Subcutaneous abdominal adipose tissue (tissue), 5 donors: ENCODE data around the gene OR6B2.
"Not testable (repeated sequence)": the region's sequence is repeated elsewhere in the genome, so short reads cannot be mapped to it uniquely, and the experiment has no call there.

Source experiments
- H3K27ac ChIP-seq: one replicate; pipeline ENCODE4 v1.7.0; 2013; ENCODE audit warnings: low read depth, mild to moderate bottlenecking, inconsistent platforms, low read length, moderate library complexity
- H3K27me3 ChIP-seq, 5 donors: one replicate each; pipeline ENCODE4 v1.7.0; 2013; ENCODE audit warnings: low read length in 5 of 5, inconsistent platforms in 1 of 5; ENCODE audit not compliant: control insufficient read depth in 5 of 5, insufficient read depth in 4 of 5
- H3K36me3 ChIP-seq, 5 donors: one replicate each; pipeline ENCODE4 v1.7.0; 2013; ENCODE audit warnings: low read length in 5 of 5; ENCODE audit not compliant: control insufficient read depth in 5 of 5, insufficient read depth in 5 of 5
- H3K4me1 ChIP-seq, 5 donors: one replicate each; pipeline ENCODE4 v1.7.0; 2013; ENCODE audit warnings: low read length in 5 of 5, mild to moderate bottlenecking in 3 of 5, moderate library complexity in 1 of 5; ENCODE audit not compliant: control insufficient read depth in 5 of 5, insufficient read depth in 5 of 5
- H3K4me3 ChIP-seq, 5 donors: one replicate each; pipeline ENCODE4 v1.7.0; 2013; ENCODE audit warnings: low read length in 5 of 5, low read depth in 1 of 5
- H3K9ac ChIP-seq, 5 donors: one replicate each; pipeline ENCODE4 v1.7.0; 2013; ENCODE audit warnings: low read length in 5 of 5, mild to moderate bottlenecking in 4 of 5, moderate library complexity in 3 of 5
- H3K9me3 ChIP-seq, 5 donors: one replicate each; pipeline ENCODE4 v1.7.0; 2013; ENCODE audit warnings: low read length in 5 of 5; ENCODE audit not compliant: control insufficient read depth in 5 of 5
- donor health status: healthy.
- donor health status: healthy.
- donor health status: healthy.
- donor health status: healthy.
- donor health status: healthy.

Gene OR6B2

DNA sequence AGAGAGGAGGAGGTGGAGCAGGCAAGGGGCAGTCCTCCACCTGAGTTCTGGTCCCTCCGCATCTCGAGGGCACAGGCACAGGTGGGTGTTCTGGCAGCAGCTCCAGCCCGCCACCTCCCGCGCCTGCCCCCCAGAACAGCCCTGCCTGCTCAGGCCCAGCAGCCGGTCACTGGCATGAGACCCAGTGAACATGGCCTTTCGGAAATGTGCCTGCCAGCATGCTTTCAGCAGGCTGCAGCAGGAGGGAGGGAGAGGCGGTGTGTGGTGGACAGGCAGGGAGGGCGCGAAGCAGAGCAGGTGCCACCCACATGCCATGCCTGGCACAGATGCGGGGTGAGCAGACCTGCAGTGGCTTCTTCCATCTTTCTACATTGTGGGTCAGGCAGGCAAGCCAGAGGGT is 26.4 kb upstream of the OR6B2 start:
- Histone ChIP-seq H3K9ac (no peak overlapping the region), H3K9me3 (no peaks in the 10 kb centered on the region), H3K4me3 (no peak overlapping the region), H3K27ac (no peak overlapping the region), H3K36me3 (no peaks in the 10 kb centered on the region), H3K27me3 (peaks cover 20 to 49% (median 43%) of the 10 kb centered on the region in 5 donors), H3K4me1 (no peaks in the 10 kb centered on the region)

DNA sequence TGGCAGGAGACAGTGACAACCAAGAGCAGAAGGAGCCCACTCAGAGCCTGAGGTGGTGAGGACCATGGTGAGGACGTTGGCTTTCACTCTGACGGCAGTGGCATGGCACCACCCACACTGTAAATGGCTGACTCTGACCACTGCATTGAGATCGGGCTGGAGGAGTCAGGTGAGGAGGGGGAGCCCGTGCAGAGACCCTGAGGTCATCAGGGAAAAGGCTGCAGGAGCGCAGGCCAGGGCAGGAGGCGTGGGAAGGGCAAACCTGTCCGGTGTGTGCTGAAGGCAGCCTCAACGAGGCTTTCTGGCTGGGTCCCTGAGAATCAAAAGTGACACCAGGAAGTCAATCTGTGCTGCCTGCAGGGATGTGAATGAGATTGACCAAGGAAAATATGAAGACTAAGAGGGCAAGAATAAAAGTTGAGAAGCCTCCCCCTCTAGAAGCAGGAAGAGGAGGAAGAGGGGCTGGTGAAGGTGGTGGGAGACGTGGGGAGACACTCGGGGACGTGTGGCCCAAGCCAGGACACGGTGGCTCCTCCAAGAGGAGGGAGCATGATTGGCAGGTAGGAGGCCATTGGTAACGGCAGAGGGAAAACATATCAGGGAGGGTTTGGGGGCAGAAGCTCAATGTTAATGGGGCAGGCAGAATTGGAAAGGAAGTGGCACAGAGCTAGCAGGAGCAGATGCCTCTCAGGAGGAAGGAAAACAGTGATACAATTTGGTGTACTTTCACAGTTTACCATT is 25.1 kb upstream of the OR6B2 start:
- Histone ChIP-seq H3K9me3 (no peaks in the 10 kb centered on the region), H3K27ac (no peak overlapping the region), H3K27me3 (peaks cover 20 to 51% (median 43%) of the 10 kb centered on the region in 5 donors), H3K4me1 (no peaks in the 10 kb centered on the region), H3K36me3 (no peaks in the 10 kb centered on the region), H3K9ac (no peak overlapping the region), H3K4me3 (no peak overlapping the region)

DNA sequence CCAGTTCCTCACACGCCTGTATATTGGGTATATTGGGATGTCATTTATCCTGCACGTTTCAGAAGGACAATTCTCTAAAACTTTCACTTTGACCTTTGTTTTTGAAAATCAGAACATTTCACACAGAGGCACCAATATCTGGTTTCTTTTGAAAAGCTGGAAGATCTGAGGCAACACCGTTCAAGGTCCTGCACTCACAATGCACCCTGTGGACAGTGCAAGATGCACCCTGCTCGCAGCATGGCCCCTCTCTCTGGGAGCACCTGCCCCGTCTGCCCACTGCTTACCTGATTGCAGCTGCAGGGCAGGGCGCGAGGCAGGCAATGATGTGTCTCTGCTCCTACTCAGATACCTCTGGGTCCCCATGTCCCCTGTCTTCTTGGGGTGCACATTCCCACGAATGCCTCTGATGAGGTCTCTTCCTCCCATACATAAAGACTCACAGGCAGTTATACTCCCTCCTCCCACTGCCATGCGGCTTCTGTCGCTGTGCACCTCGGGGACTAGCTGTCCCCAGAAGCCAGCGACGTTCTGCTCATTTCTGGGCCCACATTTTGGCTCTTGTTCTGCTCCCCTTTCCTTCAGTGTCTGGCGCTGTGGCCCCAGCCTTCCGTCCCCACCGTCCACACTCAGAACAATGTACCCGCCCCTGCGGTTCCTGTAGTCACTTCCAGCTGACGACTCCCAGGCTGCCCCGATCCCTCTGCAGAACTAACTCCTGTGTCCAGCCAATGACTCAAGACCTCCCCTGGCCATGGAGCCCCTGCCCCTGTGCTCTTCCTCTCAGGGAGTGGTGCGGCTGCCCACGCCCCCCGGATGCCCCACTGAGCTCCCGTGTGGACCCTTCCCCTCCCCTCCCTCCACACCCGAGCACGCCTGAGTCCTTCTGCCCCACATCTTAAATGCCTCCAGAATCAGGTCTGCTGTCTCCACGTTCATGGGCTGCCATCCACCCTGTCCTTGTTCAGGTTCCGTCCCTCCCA is 23.2 kb upstream of the OR6B2 start, which contains the start of gene OR6B3:
Gene OR6B3, minus strand, starts transcription at position 349 of the 983 bp plus-strand sequence.
- Histone ChIP-seq H3K4me1 (no peaks in the 10 kb centered on the region), H3K27ac (no peak within 1 kb of the TSS), H3K27me3 (peaks cover 20 to 54% (median 46%) of the 10 kb centered on the region in 5 donors), H3K4me3 (no peak within 1 kb of the TSS), H3K9ac (no peak within 1 kb of the TSS), H3K36me3 (no peaks in the 10 kb centered on the region), H3K9me3 (no peaks in the 10 kb centered on the region)

DNA sequence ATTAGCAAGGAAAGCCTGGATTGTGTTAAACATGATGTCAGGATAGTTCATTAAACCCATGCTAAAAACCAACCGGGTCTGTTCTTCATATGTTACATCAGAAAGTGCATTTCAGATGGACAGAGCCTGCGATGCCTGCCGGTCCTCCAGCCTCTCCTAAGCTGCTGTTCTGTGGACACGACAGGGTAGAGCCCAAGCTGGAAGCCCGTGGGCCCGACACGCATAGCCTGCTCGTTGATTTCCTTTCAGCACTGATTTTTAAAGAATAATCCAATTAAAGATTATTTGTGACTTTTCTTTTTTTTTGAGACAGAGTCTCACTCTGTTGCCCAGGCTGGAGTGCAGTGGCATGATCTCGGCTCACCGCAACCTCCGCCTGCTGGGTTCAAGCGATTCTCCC is 22.3 kb upstream of the OR6B2 start:
- H3K9me3 ChIP-seq = no peaks in the 10 kb centered on the region
- H3K27ac ChIP-seq = no peak overlapping the region
- no peak overlapping the region for H3K4me3 ChIP-seq
- no peaks in the 10 kb centered on the region for H3K36me3 ChIP-seq
- no peaks in the 10 kb centered on the region for H3K4me1 ChIP-seq
- H3K27me3 ChIP-seq = peaks cover 20 to 58% (median 49%) of the 10 kb centered on the region in 5 donors
- H3K9ac ChIP-seq = no peak overlapping the region

DNA sequence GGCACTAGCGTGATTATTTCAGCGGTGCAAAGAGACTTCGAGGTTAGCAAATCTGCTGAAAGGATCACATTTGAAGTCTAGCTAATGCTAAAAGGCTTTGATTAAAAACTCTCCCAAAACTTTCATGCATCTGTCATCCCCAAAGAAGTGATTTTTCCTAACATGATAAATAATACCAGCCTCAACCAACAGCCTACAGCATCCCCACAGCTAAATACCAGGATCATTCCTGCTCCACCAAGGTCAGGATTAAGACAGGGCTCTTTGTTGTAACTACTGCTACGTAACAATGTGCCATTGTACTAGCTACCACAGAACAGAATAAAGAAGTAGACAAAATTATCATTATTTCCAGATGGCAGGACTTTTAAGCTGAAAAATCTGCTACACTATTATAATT is 21.5 kb upstream of the OR6B2 start:
- Histone ChIP-seq H3K27me3 (peaks cover 20 to 50% (median 45%) of the 10 kb centered on the region in 5 donors), H3K4me3 (no peak overlapping the region), H3K36me3 (no peaks in the 10 kb centered on the region), H3K27ac (no peak overlapping the region), H3K9ac (no peak overlapping the region), H3K4me1 (no peaks in the 10 kb centered on the region), H3K9me3 (no peaks in the 10 kb centered on the region)

DNA sequence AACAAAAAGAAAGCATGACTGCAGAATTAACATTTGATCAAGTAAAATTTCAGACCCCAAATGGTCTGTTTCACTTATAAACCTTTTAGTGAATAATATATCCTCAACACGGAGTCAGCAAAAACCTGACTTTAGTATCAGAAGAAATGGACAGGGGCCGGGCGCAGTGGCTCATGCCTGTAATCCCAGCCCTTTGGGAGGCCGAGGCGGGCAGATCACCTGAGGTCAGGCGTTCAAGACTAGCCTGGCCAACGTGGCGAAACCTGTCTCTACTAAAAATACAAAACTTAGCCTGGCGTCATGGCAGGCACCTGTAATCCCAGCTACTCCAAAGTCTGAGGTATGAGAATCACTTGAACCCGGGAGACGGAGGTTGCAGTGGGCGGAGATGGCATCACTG is 20.0 kb upstream of the OR6B2 start:
- no peaks in the 10 kb centered on the region for H3K4me1 ChIP-seq
- H3K9me3 ChIP-seq = no peaks in the 10 kb centered on the region
- H3K9ac ChIP-seq = no peak overlapping the region
- H3K36me3 ChIP-seq = no peaks in the 10 kb centered on the region
- peaks cover 16 to 41% (median 40%) of the 10 kb centered on the region in 5 donors for H3K27me3 ChIP-seq
- H3K4me3 ChIP-seq = no peak overlapping the region
- no peak overlapping the region for H3K27ac ChIP-seq

DNA sequence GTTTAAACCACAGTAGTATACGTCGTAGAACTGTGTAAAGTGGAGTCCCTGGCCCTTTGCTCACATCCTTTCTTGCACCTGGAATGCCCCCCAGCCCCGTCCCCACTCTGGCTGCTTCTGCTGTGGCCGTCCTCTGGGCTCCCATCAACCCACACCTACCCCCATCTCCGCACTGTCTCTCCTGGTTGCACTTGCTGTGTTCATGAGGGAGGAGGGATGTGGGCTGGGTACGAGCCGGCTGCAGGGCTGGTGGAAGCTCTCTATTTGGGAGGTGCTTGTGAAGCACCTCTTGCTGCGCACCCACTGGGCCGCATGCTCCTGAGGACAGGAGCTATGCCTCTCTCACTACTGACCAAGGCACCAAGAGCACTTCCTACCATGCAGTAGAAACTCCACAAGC is 18.0 kb upstream of the OR6B2 start:
- Histone ChIP-seq H3K9me3 (no peaks in the 10 kb centered on the region), H3K4me3 (no peak overlapping the region), H3K27me3 (peaks cover 8 to 35% (median 29%) of the 10 kb centered on the region in 5 donors), H3K36me3 (no peaks in the 10 kb centered on the region), H3K9ac (no peak overlapping the region), H3K27ac (no peak overlapping the region), H3K4me1 (no peaks in the 10 kb centered on the region)

DNA sequence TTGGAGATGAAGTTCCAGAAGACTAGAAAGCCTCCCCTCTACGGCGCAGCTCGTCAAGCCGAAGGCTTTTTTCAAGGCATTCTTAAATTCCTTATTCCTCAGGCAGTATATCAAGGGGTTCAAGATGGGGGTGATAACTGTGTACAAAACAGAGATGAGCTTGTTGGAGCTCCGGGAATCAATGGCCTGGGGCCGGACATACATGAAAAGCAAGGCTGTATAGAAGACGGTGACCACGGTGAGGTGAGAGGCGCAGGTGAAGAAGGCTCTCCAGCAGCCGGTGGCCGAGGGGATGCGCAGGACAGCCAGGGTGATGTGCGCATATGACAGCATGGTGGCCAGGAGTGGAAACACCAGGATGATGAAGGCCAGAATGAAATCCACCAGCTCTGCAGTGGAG is 14.9 kb upstream of the OR6B2 start:
- Histone ChIP-seq H3K27me3 (peaks cover 7 to 51% (median 33%) of the 10 kb centered on the region in 5 donors), H3K4me3 (no peak overlapping the region), H3K9ac (no peak overlapping the region), H3K27ac (no peak overlapping the region), H3K4me1 (no peaks in the 10 kb centered on the region), H3K9me3 (no peaks in the 10 kb centered on the region), H3K36me3 (no peaks in the 10 kb centered on the region)

DNA sequence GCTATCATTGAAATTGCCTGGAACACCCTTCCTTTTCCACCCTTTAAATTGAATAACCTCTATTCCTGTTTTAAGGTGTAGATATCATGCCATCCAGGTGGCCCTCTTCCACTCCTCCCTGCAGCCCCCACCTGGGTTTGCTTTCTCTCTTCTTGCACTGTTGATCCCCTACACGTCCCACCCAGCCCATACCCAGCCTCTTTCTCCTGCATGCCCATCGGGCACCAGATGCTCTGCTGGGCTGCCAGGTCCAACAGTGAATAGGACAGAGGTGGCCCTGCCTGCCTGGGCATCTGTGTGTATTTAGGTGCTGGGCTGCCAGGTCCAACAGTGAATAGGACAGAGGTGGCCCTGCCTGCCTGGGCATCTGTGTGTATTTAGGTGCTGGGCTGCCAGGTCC is 13.9 kb upstream of the OR6B2 start:
- H3K9me3 ChIP-seq, H3K4me1 ChIP-seq, H3K36me3 ChIP-seq, H3K9ac ChIP-seq, H3K27ac ChIP-seq, H3K4me3 ChIP-seq: not testable (repeated sequence)
- H3K27me3 ChIP-seq = peaks cover 13 to 57% (median 36%) of the 10 kb centered on the region in 5 donors
